ENCODE measurements around the gene MSMP.

Gene MSMP

GRCh38 chr9:35791297-35791921 lies 37.3 kb upstream of the MSMP start, which contains the start of gene NPR2:
Gene NPR2 (plus strand): TSS chr9:35791591. CDS start chr9:35792409, 818 bp downstream.
- no peak within 1 kb of the TSS for H3K9ac ChIP-seq (ENCODE audit: low read depth in 1 of 2, low read length in 2 of 2)
- H3K9me3 ChIP-seq (ENCODE audit: control insufficient read depth in 1 of 2, low read length in 2 of 2): no peaks in the 10 kb centered on the region
- peaks cover 0 to 10% of the 10 kb centered on the region in 2 donors for H3K36me3 ChIP-seq (ENCODE audit: control insufficient read depth in 1 of 2, insufficient read depth in 2 of 2, low read length in 2 of 2)
- peaks cover 4 to 5% of the 10 kb centered on the region in 2 donors for H3K4me1 ChIP-seq (ENCODE audit: control insufficient read depth in 1 of 2, insufficient read depth in 2 of 2, low read length in 2 of 2)
- H3K4me3 ChIP-seq (ENCODE audit: low read depth in 1 of 2, low read length in 2 of 2): peak within 1 kb of the TSS in 1 of 2 donors; percentile 40
- no peak within 1 kb of the TSS for H3K27ac ChIP-seq (ENCODE audit: low read depth, low read length)
- no peaks in the 10 kb centered on the region for H3K27me3 ChIP-seq (ENCODE audit: control insufficient read depth in 1 of 2, insufficient read depth in 2 of 2, low read length in 2 of 2)

- H3K36me3 ChIP-seq (ENCODE audit: control insufficient read depth in 1 of 2, insufficient read depth in 2 of 2, low read length in 2 of 2): peaks cover 0 to 10% of the 10 kb centered on the region in 2 donors
- H3K4me1 ChIP-seq (ENCODE audit: control insufficient read depth in 1 of 2, insufficient read depth in 2 of 2, low read length in 2 of 2): peaks cover 4 to 5% of the 10 kb centered on the region in 2 donors
- no peak overlapping the region for H3K27ac ChIP-seq (ENCODE audit: low read depth, low read length)
- H3K9ac ChIP-seq (ENCODE audit: low read depth in 1 of 2, low read length in 2 of 2): no peak overlapping the region
- H3K4me3 ChIP-seq (ENCODE audit: low read depth in 1 of 2, low read length in 2 of 2): no peak overlapping the region
- no peaks in the 10 kb centered on the region for H3K27me3 ChIP-seq (ENCODE audit: control insufficient read depth in 1 of 2, insufficient read depth in 2 of 2, low read length in 2 of 2)
- no peaks in the 10 kb centered on the region for H3K9me3 ChIP-seq (ENCODE audit: control insufficient read depth in 1 of 2, low read length in 2 of 2)
Observed at GRCh38 chr9:35790385-35791296, 36.6 kb upstream of the MSMP start.

GRCh38 chr9:35790025-35790384 lies 35.9 kb upstream of the MSMP start:
- Histone ChIP-seq H3K4me3 (ENCODE audit: low read depth in 1 of 2, low read length in 2 of 2) (no peak overlapping the region), H3K9ac (ENCODE audit: low read depth in 1 of 2, low read length in 2 of 2) (no peak overlapping the region), H3K9me3 (ENCODE audit: control insufficient read depth in 1 of 2, low read length in 2 of 2) (no peaks in the 10 kb centered on the region), H3K4me1 (ENCODE audit: control insufficient read depth in 1 of 2, insufficient read depth in 2 of 2, low read length in 2 of 2) (peaks cover 4 to 5% of the 10 kb centered on the region in 2 donors), H3K27me3 (ENCODE audit: control insufficient read depth in 1 of 2, insufficient read depth in 2 of 2, low read length in 2 of 2) (no peaks in the 10 kb centered on the region), H3K36me3 (ENCODE audit: control insufficient read depth in 1 of 2, insufficient read depth in 2 of 2, low read length in 2 of 2) (peaks cover 0 to 10% of the 10 kb centered on the region in 2 donors), H3K27ac (ENCODE audit: low read depth, low read length) (no peak overlapping the region)

DNA sequence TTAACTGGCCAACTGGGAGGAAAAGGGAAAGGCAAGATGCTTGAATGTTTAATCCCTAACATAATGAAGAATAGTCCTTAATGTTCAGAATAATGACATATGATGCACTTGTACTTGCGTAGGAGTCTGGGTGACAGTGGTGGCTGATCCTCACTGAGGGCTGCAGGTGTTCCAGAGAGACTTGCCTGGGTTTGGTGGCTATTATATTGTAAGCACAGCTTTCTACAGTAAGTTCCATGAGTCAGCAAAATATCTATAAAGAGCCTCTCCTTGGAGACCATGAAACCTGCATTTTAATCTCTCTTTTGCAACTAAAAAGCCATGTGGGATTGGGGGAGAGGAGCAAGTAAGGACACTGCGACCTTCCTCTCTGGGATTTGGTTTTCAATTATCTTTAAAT lies 35.5 kb upstream of the MSMP start:
- peaks cover 0 to 10% of the 10 kb centered on the region in 2 donors for H3K36me3 ChIP-seq (ENCODE audit: control insufficient read depth in 1 of 2, insufficient read depth in 2 of 2, low read length in 2 of 2)
- no peak overlapping the region for H3K9ac ChIP-seq (ENCODE audit: low read depth in 1 of 2, low read length in 2 of 2)
- no peaks in the 10 kb centered on the region for H3K27me3 ChIP-seq (ENCODE audit: control insufficient read depth in 1 of 2, insufficient read depth in 2 of 2, low read length in 2 of 2)
- H3K4me3 ChIP-seq (ENCODE audit: low read depth in 1 of 2, low read length in 2 of 2): no peak overlapping the region
- H3K27ac ChIP-seq (ENCODE audit: low read depth, low read length): no peak overlapping the region
- H3K4me1 ChIP-seq (ENCODE audit: control insufficient read depth in 1 of 2, insufficient read depth in 2 of 2, low read length in 2 of 2): peaks cover 4 to 5% of the 10 kb centered on the region in 2 donors
- no peaks in the 10 kb centered on the region for H3K9me3 ChIP-seq (ENCODE audit: control insufficient read depth in 1 of 2, low read length in 2 of 2)

GRCh38 chr9:35783418-35783817 lies 29.3 kb upstream of the MSMP start:
- Histone ChIP-seq H3K9ac (ENCODE audit: low read depth in 1 of 2, low read length in 2 of 2) (no peak overlapping the region), H3K9me3 (ENCODE audit: control insufficient read depth in 1 of 2, low read length in 2 of 2) (no peaks in the 10 kb centered on the region), H3K4me1 (ENCODE audit: control insufficient read depth in 1 of 2, insufficient read depth in 2 of 2, low read length in 2 of 2) (no peaks in the 10 kb centered on the region), H3K36me3 (ENCODE audit: control insufficient read depth in 1 of 2, insufficient read depth in 2 of 2, low read length in 2 of 2) (peaks cover 0 to 5% of the 10 kb centered on the region in 2 donors), H3K27me3 (ENCODE audit: control insufficient read depth in 1 of 2, insufficient read depth in 2 of 2, low read length in 2 of 2) (no peaks in the 10 kb centered on the region), H3K27ac (ENCODE audit: low read depth, low read length) (no peak overlapping the region), H3K4me3 (ENCODE audit: low read depth in 1 of 2, low read length in 2 of 2) (no peak overlapping the region)

DNA sequence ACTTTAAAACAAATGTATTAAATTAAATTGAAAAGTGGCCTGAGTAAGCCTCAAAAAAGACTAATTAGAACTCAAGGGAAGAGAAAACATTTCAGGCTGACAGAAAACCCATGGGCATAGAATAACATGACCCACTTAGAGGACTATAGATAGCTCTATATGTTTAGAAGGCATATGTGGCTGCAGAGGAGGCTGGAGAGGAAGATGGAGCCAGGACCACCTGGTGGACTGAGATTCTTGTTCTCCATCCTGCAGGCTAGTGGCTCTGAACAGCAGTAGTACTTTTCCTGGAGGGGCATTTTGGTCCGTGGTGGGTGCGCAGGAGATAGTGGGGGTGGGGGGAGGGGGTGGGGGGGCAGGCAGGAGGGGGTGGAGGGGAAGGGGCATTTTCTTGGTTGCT lies 27.0 kb upstream of the MSMP start:
- Histone ChIP-seq H3K27ac (ENCODE audit: low read depth, low read length) (no peak overlapping the region), H3K4me3 (ENCODE audit: low read depth in 1 of 2, low read length in 2 of 2) (no peak overlapping the region), H3K36me3 (ENCODE audit: control insufficient read depth in 1 of 2, insufficient read depth in 2 of 2, low read length in 2 of 2) (peaks cover 0 to 5% of the 10 kb centered on the region in 2 donors), H3K4me1 (ENCODE audit: control insufficient read depth in 1 of 2, insufficient read depth in 2 of 2, low read length in 2 of 2) (no peaks in the 10 kb centered on the region), H3K9ac (ENCODE audit: low read depth in 1 of 2, low read length in 2 of 2) (no peak overlapping the region), H3K9me3 (ENCODE audit: control insufficient read depth in 1 of 2, low read length in 2 of 2) (no peaks in the 10 kb centered on the region), H3K27me3 (ENCODE audit: control insufficient read depth in 1 of 2, insufficient read depth in 2 of 2, low read length in 2 of 2) (no peaks in the 10 kb centered on the region)

DNA sequence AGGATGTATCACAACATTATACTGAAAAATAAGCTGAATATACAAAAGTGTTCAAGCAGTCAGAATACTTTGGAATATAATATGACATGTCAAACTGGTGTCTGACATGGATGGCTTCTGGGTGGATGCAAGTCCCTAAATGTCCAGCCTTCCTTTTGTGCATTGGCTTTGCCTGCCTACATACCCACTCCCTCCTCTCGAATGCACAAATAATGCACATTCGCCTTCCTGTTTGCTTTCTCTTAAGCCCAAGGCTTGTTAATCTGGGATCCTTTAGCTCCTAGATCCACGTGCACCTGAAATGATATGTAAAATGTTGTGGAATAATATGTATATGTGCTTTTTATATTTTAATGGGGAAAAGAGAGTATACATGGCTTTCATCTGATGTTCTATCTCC lies 24.4 kb upstream of the MSMP start:
- H3K4me1 ChIP-seq (ENCODE audit: control insufficient read depth in 1 of 2, insufficient read depth in 2 of 2, low read length in 2 of 2): peaks cover 0 to 4% of the 10 kb centered on the region in 2 donors
- H3K36me3 ChIP-seq (ENCODE audit: control insufficient read depth in 1 of 2, insufficient read depth in 2 of 2, low read length in 2 of 2): peaks cover 0 to 4% of the 10 kb centered on the region in 2 donors
- H3K27me3 ChIP-seq (ENCODE audit: control insufficient read depth in 1 of 2, insufficient read depth in 2 of 2, low read length in 2 of 2): no peaks in the 10 kb centered on the region
- no peak overlapping the region for H3K4me3 ChIP-seq (ENCODE audit: low read depth in 1 of 2, low read length in 2 of 2)
- H3K9me3 ChIP-seq (ENCODE audit: control insufficient read depth in 1 of 2, low read length in 2 of 2): no peaks in the 10 kb centered on the region
- no peak overlapping the region for H3K27ac ChIP-seq (ENCODE audit: low read depth, low read length)
- H3K9ac ChIP-seq (ENCODE audit: low read depth in 1 of 2, low read length in 2 of 2): no peak overlapping the region

DNA sequence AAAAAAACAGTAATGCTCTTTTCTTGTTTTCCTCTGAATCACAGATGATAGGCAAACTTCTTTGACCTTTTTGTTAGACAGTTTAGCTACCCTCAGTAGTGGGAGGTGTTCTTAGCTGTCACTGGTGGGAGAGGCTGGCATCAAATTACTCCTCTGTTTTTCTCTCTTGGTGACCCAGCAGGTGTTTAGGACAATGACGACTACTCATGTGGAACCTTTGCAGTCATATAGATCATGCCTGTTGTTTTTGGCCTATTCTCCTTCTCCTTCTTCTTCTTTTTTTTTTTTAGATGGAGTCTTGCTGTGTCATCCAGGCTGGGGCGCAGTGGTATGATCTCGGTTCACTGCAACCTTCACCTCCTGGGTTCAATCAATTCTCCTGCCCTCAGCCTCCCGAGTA lies 21.9 kb upstream of the MSMP start:
- H3K27ac ChIP-seq (ENCODE audit: low read depth, low read length): no peak overlapping the region
- no peaks in the 10 kb centered on the region for H3K9me3 ChIP-seq (ENCODE audit: control insufficient read depth in 1 of 2, low read length in 2 of 2)
- H3K4me1 ChIP-seq (ENCODE audit: control insufficient read depth in 1 of 2, insufficient read depth in 2 of 2, low read length in 2 of 2): peaks cover 12 to 17% of the 10 kb centered on the region in 2 donors
- no peaks in the 10 kb centered on the region for H3K27me3 ChIP-seq (ENCODE audit: control insufficient read depth in 1 of 2, insufficient read depth in 2 of 2, low read length in 2 of 2)
- no peaks in the 10 kb centered on the region for H3K36me3 ChIP-seq (ENCODE audit: control insufficient read depth in 1 of 2, insufficient read depth in 2 of 2, low read length in 2 of 2)
- H3K4me3 ChIP-seq (ENCODE audit: low read depth in 1 of 2, low read length in 2 of 2): no peak overlapping the region
- H3K9ac ChIP-seq (ENCODE audit: low read depth in 1 of 2, low read length in 2 of 2): no peak overlapping the region

DNA sequence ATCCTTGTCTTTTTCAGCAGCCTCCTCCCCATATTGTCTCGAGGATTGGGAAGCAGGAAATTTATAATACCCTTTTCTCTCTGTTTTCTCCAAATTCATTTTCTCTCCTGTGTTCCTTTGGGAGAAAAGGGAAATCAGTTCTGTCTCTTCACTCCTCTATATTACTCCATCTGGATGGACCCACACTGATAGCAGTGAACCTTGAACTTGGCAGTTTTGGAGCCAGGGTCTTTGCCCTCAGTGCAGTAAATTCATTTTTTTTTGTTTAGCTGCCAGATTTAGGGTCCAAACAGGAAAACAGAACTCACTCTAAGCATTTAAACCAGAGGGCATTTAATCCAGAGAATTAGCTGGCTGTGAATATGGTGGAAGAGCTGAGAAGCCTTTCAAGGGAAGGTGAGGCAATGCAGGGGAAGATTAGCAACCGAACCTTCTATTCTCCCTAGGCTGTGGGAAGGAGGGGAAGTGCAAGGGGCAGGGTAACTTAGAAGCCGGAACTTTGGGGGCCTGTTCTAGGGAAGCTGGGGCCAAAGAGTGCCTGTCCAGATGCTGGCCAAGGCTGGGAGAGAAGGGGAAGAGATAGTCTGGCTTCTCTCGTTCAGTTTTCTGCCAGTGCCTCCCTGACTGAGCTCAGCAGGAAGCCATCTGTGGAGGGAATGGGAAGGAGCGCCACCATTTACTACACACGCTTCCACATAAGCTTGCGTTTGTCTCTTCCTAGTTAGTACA lies 21.0 kb upstream of the MSMP start:
- H3K27me3 ChIP-seq (ENCODE audit: control insufficient read depth in 1 of 2, insufficient read depth in 2 of 2, low read length in 2 of 2): no peaks in the 10 kb centered on the region
- no peak overlapping the region for H3K9ac ChIP-seq (ENCODE audit: low read depth in 1 of 2, low read length in 2 of 2)
- no peaks in the 10 kb centered on the region for H3K36me3 ChIP-seq (ENCODE audit: control insufficient read depth in 1 of 2, insufficient read depth in 2 of 2, low read length in 2 of 2)
- peaks cover 21 to 27% of the 10 kb centered on the region in 2 donors for H3K4me1 ChIP-seq (ENCODE audit: control insufficient read depth in 1 of 2, insufficient read depth in 2 of 2, low read length in 2 of 2)
- H3K4me3 ChIP-seq (ENCODE audit: low read depth in 1 of 2, low read length in 2 of 2): no peak overlapping the region
- H3K9me3 ChIP-seq (ENCODE audit: control insufficient read depth in 1 of 2, low read length in 2 of 2): no peaks in the 10 kb centered on the region
- H3K27ac ChIP-seq (ENCODE audit: low read depth, low read length): no peak overlapping the region

DNA sequence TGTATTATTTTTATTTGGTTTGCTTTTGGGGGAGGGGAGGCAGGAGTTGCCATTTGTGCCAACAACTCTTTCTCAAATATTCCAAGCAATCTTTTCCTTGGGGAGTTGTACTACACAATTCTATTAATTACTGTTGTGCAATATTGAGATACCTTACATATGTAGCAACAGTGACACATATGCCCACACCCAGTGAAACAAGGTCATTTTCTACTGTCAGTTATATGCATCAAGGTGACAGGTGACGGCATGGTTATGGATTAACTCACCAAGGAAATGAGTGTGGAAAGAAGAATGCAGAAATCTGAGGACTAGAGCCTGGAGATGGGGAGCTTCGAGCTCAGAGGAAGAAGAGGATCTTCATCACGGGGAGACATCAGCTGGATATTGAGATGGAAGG lies 17.9 kb upstream of the MSMP start:
- no peaks in the 10 kb centered on the region for H3K27me3 ChIP-seq (ENCODE audit: control insufficient read depth in 1 of 2, insufficient read depth in 2 of 2, low read length in 2 of 2)
- no peak overlapping the region for H3K27ac ChIP-seq (ENCODE audit: low read depth, low read length)
- H3K4me3 ChIP-seq (ENCODE audit: low read depth in 1 of 2, low read length in 2 of 2): peak overlapping the region in 1 of 2 donors; percentile 9
- no peaks in the 10 kb centered on the region for H3K9me3 ChIP-seq (ENCODE audit: control insufficient read depth in 1 of 2, low read length in 2 of 2)
- no peak overlapping the region for H3K9ac ChIP-seq (ENCODE audit: low read depth in 1 of 2, low read length in 2 of 2)
- peaks cover 24 to 31% of the 10 kb centered on the region in 2 donors for H3K4me1 ChIP-seq (ENCODE audit: control insufficient read depth in 1 of 2, insufficient read depth in 2 of 2, low read length in 2 of 2)
- no peaks in the 10 kb centered on the region for H3K36me3 ChIP-seq (ENCODE audit: control insufficient read depth in 1 of 2, insufficient read depth in 2 of 2, low read length in 2 of 2)

Data from duodenal mucosa (tissue), 2 donors.